Erythroblast (primary cell): Measurements from ENCODE around the gene CRYL1.

Source experiments
- GATA1 ChIP-seq: IDR thresholded peaks from 2 replicates; pipeline ENCODE4 v1.6.1; 2011; ENCODE audit warnings: low read depth, mild to moderate bottlenecking, control low read depth, low read length, moderate library complexity
- POLR2A ChIP-seq: IDR thresholded peaks from 2 replicates; pipeline ENCODE4 v1.6.1; 2011; ENCODE audit warnings: mild to moderate bottlenecking, low read length

DNA sequence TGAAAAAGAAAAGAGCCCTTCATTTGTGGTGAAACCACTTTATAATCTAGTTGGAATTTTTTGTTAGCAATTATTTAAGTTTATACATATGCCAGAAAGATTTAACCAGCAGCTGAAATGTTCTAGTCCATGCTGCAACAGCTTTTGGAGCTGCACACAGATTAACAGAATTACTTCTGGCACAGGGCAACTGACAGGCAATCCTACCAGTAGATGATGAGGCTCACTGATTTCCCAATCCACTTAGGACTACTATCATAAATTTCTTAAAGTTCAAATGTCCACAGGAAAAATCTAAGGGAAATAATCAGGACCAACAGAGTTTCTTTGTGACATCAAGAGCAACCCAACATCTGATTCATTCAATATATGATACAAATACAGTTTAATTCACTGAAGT lies 78.8 kb downstream of the CRYL1 start:
- TF ChIP-seq POLR2A: no peak
- no peak for TF ChIP-seq GATA1
